ENCODE results near the gene FUT8.
A peak's percentile ranks its signal among the peaks of the same experiment; 100 is the strongest.
"Not testable (repeated sequence)": the region's sequence is repeated elsewhere in the genome, so short reads cannot be mapped to it uniquely, and the experiment has no call there.

The FUT8 gene

DNA sequence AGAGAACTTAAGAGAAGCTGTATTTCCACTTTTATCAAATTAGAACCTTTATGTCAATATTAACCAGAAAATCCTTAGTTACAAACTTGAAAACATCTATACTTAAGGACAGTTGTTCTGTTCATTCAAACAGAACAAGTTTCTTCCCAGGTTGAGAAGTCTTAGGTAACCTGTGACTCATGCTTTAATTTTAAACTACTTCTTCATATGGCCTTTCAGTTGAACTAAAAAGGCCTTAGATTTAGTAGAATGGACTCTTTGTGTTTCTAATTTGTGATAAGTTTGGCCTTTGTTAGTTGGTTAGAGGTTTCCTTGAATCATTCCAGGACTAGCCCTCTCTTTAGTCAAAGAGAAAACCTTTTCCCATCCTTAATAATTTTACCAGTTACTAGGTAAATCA lies 274.2 kb downstream of the FUT8 start:
- TF ChIP-seq, protein P1, sequence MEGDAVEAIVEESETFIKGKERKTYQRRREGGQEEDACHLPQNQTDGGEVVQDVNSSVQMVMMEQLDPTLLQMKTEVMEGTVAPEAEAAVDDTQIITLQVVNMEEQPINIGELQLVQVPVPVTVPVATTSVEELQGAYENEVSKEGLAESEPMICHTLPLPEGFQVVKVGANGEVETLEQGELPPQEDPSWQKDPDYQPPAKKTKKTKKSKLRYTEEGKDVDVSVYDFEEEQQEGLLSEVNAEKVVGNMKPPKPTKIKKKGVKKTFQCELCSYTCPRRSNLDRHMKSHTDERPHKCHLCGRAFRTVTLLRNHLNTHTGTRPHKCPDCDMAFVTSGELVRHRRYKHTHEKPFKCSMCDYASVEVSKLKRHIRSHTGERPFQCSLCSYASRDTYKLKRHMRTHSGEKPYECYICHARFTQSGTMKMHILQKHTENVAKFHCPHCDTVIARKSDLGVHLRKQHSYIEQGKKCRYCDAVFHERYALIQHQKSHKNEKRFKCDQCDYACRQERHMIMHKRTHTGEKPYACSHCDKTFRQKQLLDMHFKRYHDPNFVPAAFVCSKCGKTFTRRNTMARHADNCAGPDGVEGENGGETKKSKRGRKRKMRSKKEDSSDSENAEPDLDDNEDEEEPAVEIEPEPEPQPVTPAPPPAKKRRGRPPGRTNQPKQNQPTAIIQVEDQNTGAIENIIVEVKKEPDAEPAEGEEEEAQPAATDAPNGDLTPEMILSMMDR (IDR thresholded peaks at IDR 0.05; ENCODE audit: low read depth, low read length): no peak
- peak in 1 of 2 donors; percentile 7 for DNase-seq (ENCODE audit: low read depth in 2 of 2)

GRCh38 chr14:65689070-65689469 lies 276.5 kb downstream of the FUT8 start:
- no peak overlapping the region for H3K4me3 ChIP-seq (replicated peaks in 1 of 2; ENCODE audit: low read depth in 2 of 2, low read length in 2 of 2)
- TF ChIP-seq, protein P1 (IDR thresholded peaks at IDR 0.05; ENCODE audit: low read depth, low read length): no peak
- no peak for DNase-seq (ENCODE audit: low read depth in 2 of 2)

More for the DNA sequence above, 274.2 kb downstream of the FUT8 start:
- no peak overlapping the region for H3K4me3 ChIP-seq (replicated peaks in 1 of 2; ENCODE audit: low read depth in 2 of 2, low read length in 2 of 2)

DNA sequence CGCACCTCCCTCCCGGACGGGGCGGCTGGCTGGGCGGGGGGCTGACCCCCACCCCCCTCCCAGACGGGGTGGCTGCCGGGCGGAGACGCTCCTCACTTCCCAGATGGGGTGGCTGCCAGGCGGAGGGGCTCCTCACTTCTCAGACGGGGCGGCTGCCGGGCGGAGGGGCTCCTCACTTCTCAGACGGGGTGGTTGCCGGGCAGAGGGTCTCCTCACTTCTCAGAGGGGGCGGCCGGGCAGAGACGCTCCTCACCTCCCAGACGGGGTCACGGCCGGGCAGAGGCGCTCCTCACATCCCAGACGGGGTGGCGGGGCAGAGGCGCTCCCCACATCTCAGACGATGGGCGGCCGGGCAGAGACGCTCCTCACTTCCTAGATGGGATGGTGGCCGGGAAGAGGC lies 280.0 kb downstream of the FUT8 start:
- not testable (repeated sequence) for DNase-seq (ENCODE audit: low read depth in 2 of 2); H3K4me3 ChIP-seq (replicated peaks in 1 of 2; ENCODE audit: low read depth in 2 of 2, low read length in 2 of 2)

GRCh38 chr14:65696801-65697200 lies 284.3 kb downstream of the FUT8 start:
- TF ChIP-seq, protein P1 (IDR thresholded peaks at IDR 0.05; ENCODE audit: low read depth, low read length): no peak
- DNase-seq (ENCODE audit: low read depth in 2 of 2): peak in 1 of 2 donors; percentile 54
- no peak overlapping the region for H3K4me3 ChIP-seq (replicated peaks in 1 of 2; ENCODE audit: low read depth in 2 of 2, low read length in 2 of 2)

DNA sequence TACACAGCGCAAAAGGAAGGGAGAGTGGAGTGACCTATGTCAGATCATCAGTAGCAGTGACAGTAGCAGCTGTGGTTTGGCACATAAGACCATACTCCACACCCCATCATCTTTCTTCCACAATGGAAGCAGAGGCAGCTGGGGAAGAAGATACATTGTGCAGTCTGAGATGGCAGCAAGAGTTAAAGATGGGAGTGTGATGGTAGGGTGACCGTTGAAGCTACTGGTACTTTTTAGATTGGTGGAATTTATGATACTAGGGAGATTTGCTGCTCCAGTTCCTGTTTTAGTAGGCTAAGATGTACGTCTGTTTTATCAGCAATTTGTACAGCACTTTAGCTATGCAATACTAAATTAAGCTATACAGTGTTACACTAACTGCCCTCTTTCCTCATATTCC lies 291.0 kb downstream of the FUT8 start:
- TF ChIP-seq, protein P1 (IDR thresholded peaks at IDR 0.05; ENCODE audit: low read depth, low read length): no peak
- H3K4me3 ChIP-seq (replicated peaks in 1 of 2; ENCODE audit: low read depth in 2 of 2, low read length in 2 of 2): no peak overlapping the region
- DNase-seq (ENCODE audit: low read depth in 2 of 2): no peak

GRCh38 chr14:65703996-65704395 lies 291.5 kb downstream of the FUT8 start:
- peak; percentile 6 to 27 for DNase-seq (ENCODE audit: low read depth in 2 of 2)
- H3K4me3 ChIP-seq (replicated peaks in 1 of 2; ENCODE audit: low read depth in 2 of 2, low read length in 2 of 2): no peak overlapping the region
- TF ChIP-seq, protein P1 (IDR thresholded peaks at IDR 0.05; ENCODE audit: low read depth, low read length): no peak

DNA sequence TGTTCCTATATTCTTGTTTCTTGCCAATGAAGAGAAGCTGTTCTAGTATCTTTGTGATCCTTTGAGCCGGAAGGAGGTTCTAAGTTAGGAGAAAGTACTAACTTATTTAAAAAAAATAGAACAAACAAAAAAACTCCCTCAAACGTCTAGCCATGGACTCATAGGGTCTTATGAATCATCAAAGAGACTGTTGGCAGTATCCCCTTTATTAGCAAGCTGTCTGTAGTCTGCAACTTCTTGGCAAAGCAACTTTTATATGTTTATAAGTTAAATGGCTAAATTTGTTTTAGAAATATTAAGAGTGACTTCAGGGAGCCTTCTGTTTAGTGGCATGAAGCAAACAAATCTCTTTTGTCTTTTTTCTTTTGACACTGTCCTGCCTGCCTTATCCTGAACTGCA lies 291.9 kb downstream of the FUT8 start:
- H3K4me3 ChIP-seq (replicated peaks in 1 of 2; ENCODE audit: low read depth in 2 of 2, low read length in 2 of 2): no peak overlapping the region
- DNase-seq (ENCODE audit: low read depth in 2 of 2): peak; percentile 56 to 79
- TF ChIP-seq, protein P1 (IDR thresholded peaks at IDR 0.05; ENCODE audit: low read depth, low read length): no peak

All from cardiac fibroblast (primary cell).